Measurements from ENCODE around the gene KRT17.
"Not testable (repeated sequence)": the region's sequence is repeated elsewhere in the genome, so short reads cannot be mapped to it uniquely, and the experiment has no call there.

KRT17 gene

DNA sequence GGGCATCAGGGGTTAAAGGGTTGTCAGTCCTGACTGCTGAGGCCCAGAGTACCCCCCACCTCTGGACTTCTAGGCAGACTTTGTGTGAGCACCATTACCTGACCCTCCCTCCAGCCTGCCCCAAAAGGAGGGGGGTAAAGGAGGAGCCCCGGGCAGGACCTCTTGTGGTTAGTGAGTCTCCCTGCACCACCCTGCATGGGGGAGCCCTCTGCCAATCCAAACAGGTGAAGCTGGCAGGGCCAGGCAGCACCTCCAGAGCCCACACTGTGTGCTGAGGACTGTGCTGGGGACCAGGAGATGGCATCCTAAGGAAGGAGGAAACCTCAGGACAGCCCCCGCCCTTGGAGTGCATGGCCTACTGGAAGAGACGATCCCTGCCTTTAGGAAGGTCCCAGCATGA, 35.1 kb downstream of the KRT17 start:
- no peak for DNase-seq

DNA sequence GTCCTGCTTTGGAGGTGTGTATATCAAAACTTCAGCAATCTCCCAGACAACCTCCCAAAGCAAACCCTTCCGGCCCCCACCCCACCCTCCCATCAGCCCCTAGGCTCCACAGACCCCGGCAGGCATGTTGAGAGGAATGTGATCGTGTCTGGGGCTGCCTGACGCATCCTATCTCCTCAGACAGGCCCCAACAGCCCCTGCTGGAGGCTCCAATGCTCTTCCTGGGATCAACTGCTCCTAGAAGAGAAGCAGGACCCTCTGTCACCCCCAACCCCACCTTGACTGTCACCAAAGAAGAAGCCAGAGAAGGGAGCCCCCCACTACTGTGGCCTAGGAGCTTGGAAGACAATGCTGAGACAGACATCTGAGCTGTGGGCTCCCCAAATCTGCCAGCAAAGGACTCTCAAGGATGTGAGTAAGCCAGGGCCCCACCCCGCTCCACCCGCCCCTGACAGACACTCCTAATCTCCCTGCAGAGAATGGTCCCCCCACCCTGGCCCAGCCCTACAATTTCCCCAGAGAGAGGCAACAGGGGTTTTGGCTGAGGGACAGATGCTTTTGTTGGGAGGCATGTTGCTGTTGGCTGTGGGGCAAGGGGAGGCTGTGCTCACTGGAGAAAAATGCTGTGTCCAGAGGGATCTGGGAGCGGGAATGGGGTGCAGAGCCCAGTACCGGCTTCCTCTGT, 36.1 kb downstream of the KRT17 start:
- DNase-seq, result no peak

- DNase-seq, result no peak
Measured at GRCh38 chr17:41586863-41587495, 37.4 kb downstream of the KRT17 start, which contains the start of gene KRT14. TSS of gene KRT14 (minus strand) at chr17:41586895. CDS start at chr17:41586834, 61 bp downstream.

- DNase-seq, result no peak
Measured at GRCh38 chr17:41585301-41586056, 38.9 kb downstream of the KRT17 start.

- DNase-seq, result not testable (repeated sequence)
Measured at GRCh38 chr17:41584331-41584927, 39.9 kb downstream of the KRT17 start.

GRCh38 chr17:41583137-41584127, 40.9 kb downstream of the KRT17 start:
- DNase-seq, result no peak

DNA sequence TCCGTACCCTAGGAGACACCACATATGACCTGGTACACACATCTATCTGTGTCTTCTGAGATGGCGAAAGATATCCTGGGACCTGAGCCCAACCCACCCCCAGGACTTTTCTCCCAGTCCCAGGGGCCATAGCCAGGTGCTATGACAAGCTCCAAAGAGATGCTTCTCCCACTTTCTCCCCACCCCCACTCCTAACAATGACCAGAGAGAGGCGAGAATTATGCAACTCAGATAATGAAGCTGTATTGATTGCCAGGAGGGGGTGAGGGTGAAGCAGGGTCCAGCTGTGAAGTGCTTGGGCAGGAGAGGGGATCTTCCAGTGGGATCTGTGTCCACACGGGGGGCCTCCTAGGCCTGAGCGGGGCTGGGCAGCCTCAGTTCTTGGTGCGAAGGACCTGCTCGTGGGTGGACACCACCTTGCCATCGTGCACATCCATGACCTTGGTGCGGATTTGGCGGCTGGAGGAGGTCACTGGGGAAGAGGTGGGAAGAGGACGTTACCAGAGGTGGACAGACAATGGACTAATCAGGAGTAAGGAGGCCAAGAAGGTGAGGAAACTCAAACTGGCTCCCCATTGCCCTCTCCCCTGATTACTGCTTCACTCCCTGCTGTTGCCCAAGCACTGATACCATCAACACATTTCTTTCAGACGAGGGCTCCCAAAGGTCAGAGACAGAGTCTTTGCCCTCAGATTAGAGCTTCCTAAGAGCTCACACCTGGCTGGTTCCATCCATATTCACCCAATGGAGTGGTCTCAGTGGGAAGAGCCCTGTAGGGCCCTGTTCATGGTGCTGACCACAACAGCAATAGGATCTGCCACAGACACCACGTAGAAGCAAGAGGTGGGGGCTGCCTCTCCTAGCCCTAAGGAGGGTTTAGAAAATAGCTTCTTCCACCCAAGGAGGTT, 42.1 kb downstream of the KRT17 start:
- DNase-seq, result not testable (repeated sequence)

- no peak for DNase-seq
Measured at GRCh38 chr17:41581366-41582060, 42.9 kb downstream of the KRT17 start.

DNA sequence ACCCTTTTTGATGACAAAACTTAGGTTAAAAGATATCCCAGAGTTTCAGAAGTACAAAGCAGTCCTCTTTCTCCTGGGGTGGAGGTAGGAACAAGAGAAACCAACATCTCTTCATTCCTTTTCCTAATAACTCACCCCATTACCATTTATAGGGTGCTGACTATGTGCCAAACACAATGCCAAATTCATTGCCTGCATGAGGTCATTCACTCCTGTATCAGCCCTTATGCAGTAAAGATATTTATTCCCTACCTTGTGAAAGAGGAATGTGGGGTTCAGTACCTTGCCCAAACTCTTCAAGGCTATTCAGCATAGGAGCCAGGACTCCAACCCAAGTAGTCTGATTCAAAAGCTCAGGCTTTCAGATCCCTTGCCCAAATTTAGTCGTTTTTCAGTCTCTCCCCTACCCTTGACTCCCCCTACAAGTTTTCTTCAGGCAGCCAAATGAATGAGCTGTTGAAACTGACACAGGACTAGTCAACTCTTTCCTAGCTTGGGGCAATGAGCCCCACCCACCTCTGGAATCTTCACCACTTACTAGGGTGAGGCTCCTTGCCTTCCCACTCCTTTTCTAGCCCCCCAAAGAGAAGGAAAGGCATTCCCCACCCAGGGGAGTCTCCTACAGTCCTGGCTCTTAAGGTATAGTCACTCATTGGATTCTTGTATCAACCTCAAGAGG, 43.5 kb downstream of the KRT17 start:
- no peak for DNase-seq

DNA sequence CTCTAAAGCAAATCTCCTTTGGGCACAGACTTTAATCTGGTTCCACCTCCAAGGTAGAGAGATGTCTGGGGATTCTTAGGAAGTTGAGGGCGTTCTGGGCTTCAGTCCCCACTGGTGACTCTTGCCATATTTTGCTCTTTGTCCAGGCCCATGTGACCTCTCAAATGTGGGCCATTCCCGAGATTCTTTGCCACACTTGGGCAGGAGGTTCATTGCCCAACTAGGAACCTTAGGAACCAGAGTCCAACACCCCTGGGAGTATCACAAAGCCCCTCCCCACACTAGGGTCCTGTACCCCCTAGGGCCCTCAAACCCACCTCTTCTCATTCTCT, 44.2 kb downstream of the KRT17 start:
- no peak for DNase-seq

DNA sequence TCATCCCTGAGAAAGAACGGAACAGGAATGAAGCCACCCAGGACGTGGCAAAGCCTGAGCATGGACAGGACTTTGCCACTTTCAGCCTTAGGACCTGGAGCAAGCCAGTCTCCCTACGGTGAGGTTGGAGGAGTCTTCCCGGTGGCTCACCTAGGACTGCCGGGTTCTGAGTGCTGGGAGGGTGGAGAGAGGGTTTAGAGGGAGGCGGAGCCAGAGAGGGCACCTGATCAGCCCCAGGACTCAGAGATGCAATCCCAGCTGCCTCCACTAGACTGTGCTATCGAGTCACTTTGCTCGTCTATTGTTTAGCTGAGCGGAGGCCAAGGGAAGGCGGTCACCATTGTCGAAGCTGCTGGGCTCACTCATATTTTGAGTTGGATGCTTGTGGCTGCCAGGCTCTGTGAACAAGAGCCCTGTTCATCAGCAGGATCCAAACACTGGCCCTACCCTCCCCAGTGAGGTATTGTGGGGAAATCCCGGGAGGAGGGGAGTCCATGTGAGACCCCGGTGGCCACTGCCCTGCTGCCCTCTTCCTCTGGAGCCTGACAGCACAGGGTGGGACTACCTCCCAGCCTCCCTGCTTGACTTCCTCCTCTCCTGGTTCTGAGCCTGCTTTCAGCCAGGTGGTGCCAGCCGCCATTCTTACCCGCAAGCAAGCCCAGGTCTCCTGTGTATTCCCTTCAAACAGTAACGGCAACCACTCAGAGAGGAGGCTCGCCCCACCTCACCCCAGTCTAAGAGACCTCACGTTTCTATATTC, 44.7 kb downstream of the KRT17 start:
- peak; percentile 41 to 53 for DNase-seq

- DNase-seq, result no peak
Measured at GRCh38 chr17:41578971-41579370, 45.4 kb downstream of the KRT17 start.

DNA sequence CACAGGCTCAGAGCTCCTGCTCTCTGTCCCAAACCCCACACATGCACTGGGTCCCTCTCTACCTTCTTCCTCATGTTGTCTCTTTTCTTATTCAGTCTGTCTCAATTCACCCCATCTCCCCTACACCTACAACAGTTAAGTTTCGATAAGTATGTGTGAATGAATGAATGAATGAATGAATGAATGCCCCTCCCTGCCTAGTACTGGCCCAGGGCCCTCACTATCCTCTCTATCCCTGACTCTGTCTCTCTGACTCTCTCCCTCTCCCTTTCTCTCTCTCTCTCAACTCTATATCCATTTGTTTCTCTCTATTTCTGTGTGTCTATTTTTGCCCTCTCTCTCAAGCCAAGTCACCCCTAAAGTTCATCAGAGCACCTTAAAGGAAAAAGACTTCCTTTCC, 45.8 kb downstream of the KRT17 start:
- DNase-seq, result no peak

DNA sequence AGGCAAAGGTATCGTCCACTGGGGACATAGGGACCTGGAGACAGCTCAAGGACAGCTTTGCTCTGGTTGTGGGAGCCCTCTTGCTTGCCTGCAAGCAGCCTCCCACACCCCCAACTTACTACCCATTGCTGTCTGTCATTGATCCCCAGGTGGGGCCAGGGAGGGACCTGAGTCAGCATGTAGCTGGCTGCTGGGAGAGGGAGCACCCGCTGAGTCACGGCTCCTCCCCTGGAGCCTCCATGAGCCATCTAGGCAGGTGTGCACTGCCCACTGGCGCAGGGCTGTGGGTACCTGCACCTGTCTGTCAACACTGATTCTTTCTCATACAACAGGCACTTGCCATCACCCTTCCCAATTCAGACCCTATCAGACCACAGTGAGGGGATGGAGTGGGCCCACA, 47.6 kb downstream of the KRT17 start:
- DNase-seq, result not testable (repeated sequence)

GRCh38 chr17:41575336-41575735, 49.0 kb downstream of the KRT17 start:
- DNase-seq, result no peak

- no peak for DNase-seq
Measured at GRCh38 chr17:41571561-41572434, 52.6 kb downstream of the KRT17 start, which contains the start of gene KRT9. TSS of gene KRT9 (minus strand) at chr17:41572059. CDS start at chr17:41571992, 67 bp downstream.

Measured in stimulated activated CD4-positive, alpha-beta T cell treated with anti-CD3 and anti-CD28 coated beads, Interleukin-4, amount 100 ng/mL, for 4 hours (primary cell).